Neural cell (in vitro differentiated cells): ENCODE measurements around the gene PVALEF. TPM values are rescaled to one million over a fixed set of nuclear protein-coding genes. Genes with fewer than 3 reads are reported as not detected.

Experiments
- H2AFZ ChIP-seq: fragments of 200-600, 300-800 bp; sonication (generic), shearing (Covaris generic); 2 replicates; pipeline ENCODE4 v1.6.0; 2014; ENCODE audit warnings: low read depth, mild to moderate bottlenecking, antibody characterized with exemption, low read length, moderate library complexity
- H3F3A ChIP-seq: fragments of 200-600 bp; shearing (Covaris generic); 2 replicates; pipeline ENCODE4 v1.6.1; 2016; ENCODE audit warnings: mild to moderate bottlenecking, moderate library complexity, mixed read lengths, antibody characterized with exemption, low read length; ENCODE audit not compliant: insufficient read depth, poor library complexity, severe bottlenecking
- H3K27ac ChIP-seq: fragments of 200-600, 300-800 bp; sonication (generic), shearing (Covaris generic); 2 replicates; pipeline ENCODE4 v1.5.1; 2014; ENCODE audit warnings: mild to moderate bottlenecking, low read length, moderate library complexity
- H3K27me3 ChIP-seq: fragments of 300-800, 200-600 bp; sonication (generic), shearing (Covaris generic); 2 replicates; pipeline ENCODE4 v1.6.0; 2014; ENCODE audit warnings: mild to moderate bottlenecking, low read depth, low read length, moderate library complexity; ENCODE audit not compliant: insufficient read depth
- H3K36me3 ChIP-seq: fragments of 300-800, 200-600 bp; sonication (generic), shearing (Covaris generic); 2 replicates; pipeline ENCODE4 v1.5.1; 2014; ENCODE audit warnings: mild to moderate bottlenecking, antibody characterized with exemption, low read length, moderate library complexity; ENCODE audit not compliant: insufficient read depth
- H3K4me2 ChIP-seq: fragments of 300-800, 200-600 bp; sonication (generic), shearing (Covaris generic); 2 replicates; pipeline ENCODE4 v1.6.0; 2014; ENCODE audit warnings: mild to moderate bottlenecking, low read length
- H3K4me3 ChIP-seq: fragments of 300-800, 200-600 bp; sonication (generic), shearing (Covaris generic); 2 replicates; pipeline ENCODE4 v1.5.1; 2014; ENCODE audit warnings: mild to moderate bottlenecking, low read length, moderate library complexity
- H3K79me2 ChIP-seq: fragments of 200-600 bp; shearing (Covaris generic); replicated peaks from 2 replicates; pipeline ENCODE4 v1.6.0; 2014; ENCODE audit warnings: mild to moderate bottlenecking, low read length, moderate library complexity; ENCODE audit not compliant: insufficient read depth
- H3K9ac ChIP-seq: fragments of 300-800, 200-600 bp; sonication (generic), shearing (Covaris generic); 2 replicates; pipeline ENCODE4 v1.6.1; 2016; ENCODE audit warnings: mild to moderate bottlenecking, low read length, mixed read lengths
- H3K9me2 ChIP-seq: fragments of 200-600 bp; shearing (Covaris generic); 2 replicates; pipeline ENCODE4 v1.6.1; 2016; ENCODE audit warnings: mild to moderate bottlenecking, low read length, mixed read lengths; ENCODE audit not compliant: insufficient read depth
- H3K9me3 ChIP-seq: fragments of 200-600, 300-800 bp; sonication (generic), shearing (Covaris generic); 2 replicates; pipeline ENCODE4 v1.6.1; 2016; ENCODE audit warnings: mild to moderate bottlenecking, mixed run types, low read length, moderate library complexity, mixed read lengths
- H4K20me1 ChIP-seq: fragments of 200-600 bp; shearing (Covaris generic); 2 replicates; pipeline ENCODE4 v1.6.1; 2016; ENCODE audit warnings: mild to moderate bottlenecking, mixed run types; ENCODE audit not compliant: insufficient read depth
- CTCF ChIP-seq: fragments of 450-650 bp; IDR thresholded peaks from 2 replicates; pipeline ENCODE4 v1.5.1; 2014; ENCODE audit warnings: antibody characterized with exemption, mild to moderate bottlenecking, moderate library complexity; ENCODE audit not compliant: poor library complexity, severe bottlenecking
- EP300 ChIP-seq: fragments of 450-650 bp; conservative IDR thresholded peaks from 2 replicates; pipeline ENCODE4 v1.6.1; 2014; ENCODE audit warnings: antibody characterized with exemption, mild to moderate bottlenecking, moderate library complexity; ENCODE audit not compliant: poor library complexity, severe bottlenecking
- EZH2 ChIP-seq: fragments of 200-600, 300-800 bp; shearing (Covaris generic), sonication (generic); IDR thresholded peaks from 2 replicates; pipeline ENCODE4 v1.6.1; 2014; ENCODE audit warnings: antibody characterized with exemption, low read length, borderline replicate concordance, mild to moderate bottlenecking; ENCODE audit not compliant: insufficient read depth, poor library complexity, severe bottlenecking
- MXI1 ChIP-seq: fragments of 450-650 bp; conservative IDR thresholded peaks from 2 replicates; pipeline ENCODE4 v1.6.1; 2014; ENCODE audit warnings: antibody characterized with exemption, mild to moderate bottlenecking; ENCODE audit not compliant: poor library complexity, severe bottlenecking
- RAD21 ChIP-seq: fragments of 450-650 bp; conservative IDR thresholded peaks from 2 replicates; pipeline ENCODE4 v1.6.1; 2014; ENCODE audit warnings: antibody characterized with exemption, mild to moderate bottlenecking, moderate library complexity
- REST ChIP-seq: IDR thresholded peaks from 2 replicates; pipeline ENCODE4 v1.6.1; 2012; ENCODE audit warnings: borderline replicate concordance
- SMC3 ChIP-seq: fragments of 450-650 bp; conservative IDR thresholded peaks from 2 replicates; pipeline ENCODE4 v1.6.1; 2014; ENCODE audit warnings: antibody characterized with exemption, mild to moderate bottlenecking, moderate library complexity; ENCODE audit not compliant: poor library complexity
- TAF1 ChIP-seq: IDR thresholded peaks from 2 replicates; pipeline ENCODE4 v1.6.1; 2012; ENCODE audit warnings: low read depth
- polyA plus RNA-seq: library from polyadenylated mRNA; depleted of rRNA; stranded (reverse); fragments of >200 nt; gene quantifications from 2 replicates; pipeline ENCODE4 v1.2.3, GENCODE V29; 2014

Gene PVALEF
- polyA plus RNA-seq, 1 donor from 2014 or later, result not detected

GRCh38 chr17:81200695-81201580 lies 35.6 kb downstream of the PVALEF start:
- no peak overlapping the region for H3K4me3 ChIP-seq
- no peaks in the 10 kb centered on the region for H3F3A ChIP-seq
- no peak overlapping the region for H3K9ac ChIP-seq

GRCh38 chr17:81202318-81202717 lies 37.0 kb downstream of the PVALEF start:
- H3F3A ChIP-seq, result no peaks in the 10 kb centered on the region
- H3K9me2 ChIP-seq, result no peaks in the 10 kb centered on the region
- H3K36me3 ChIP-seq, result no peaks in the 10 kb centered on the region
- no peaks in the 10 kb centered on the region for H4K20me1 ChIP-seq
- no peaks in the 10 kb centered on the region for H3K9me3 ChIP-seq
- no peak overlapping the region for H3K4me2 ChIP-seq
- no peak for TF ChIP-seq TAF1
- no peak for TF ChIP-seq SMC3
- TF ChIP-seq MXI1, result no peak
- H2AFZ ChIP-seq, result no peak overlapping the region
- H3K4me3 ChIP-seq, result no peak overlapping the region
- H3K79me2 ChIP-seq, result no peaks in the 10 kb centered on the region
- H3K9ac ChIP-seq, result no peak overlapping the region
- H3K27me3 ChIP-seq, result no peaks in the 10 kb centered on the region
- H3K27ac ChIP-seq, result no peak overlapping the region

More at GRCh38 chr17:81200695-81201580, 35.6 kb downstream of the PVALEF start:
- Histone ChIP-seq H3K9me3 (no peaks in the 10 kb centered on the region), H3K79me2 (no peaks in the 10 kb centered on the region), H3K36me3 (no peaks in the 10 kb centered on the region), H3K27me3 (no peaks in the 10 kb centered on the region), H4K20me1 (no peaks in the 10 kb centered on the region), H3K4me2 (no peak overlapping the region), H3K27ac (no peak overlapping the region), H3K9me2 (no peaks in the 10 kb centered on the region), H2AFZ (no peak overlapping the region)
- TF ChIP-seq CTCF (peak; percentile 53), SMC3 (peak; percentile 52), EZH2 (no peak), MXI1 (no peak), RAD21 (peak; percentile 32), REST (no peak), EP300 (no peak)
